Thoracic aorta (tissue), 2 donors: ENCODE results near the gene PTGR3. TPM values are rescaled to one million over a fixed set of nuclear protein-coding genes. Genes with fewer than 3 reads are reported as not detected.

Experiments used
- ATAC-seq: fragments of 150-250 bp; one replicate; pipeline ENCODE4 v1.8.0; 2017; ENCODE audit warnings: low read depth; ENCODE audit not compliant: insufficient number of reproducible peaks, low FRiP score
- DNase-seq: peaks from one replicate; pipeline ENCODE4 v3.0.0-alpha.2; 2020; ENCODE audit warnings: low spot score
- H3K27ac ChIP-seq, 2 donors: fragments of 200-600 bp; sonication (generic); 1 replicate in 1 of 2; 2 replicates in 1 of 2; pipeline ENCODE4 v1.5.1; 2016; ENCODE audit warnings: mild to moderate bottlenecking in 2 of 2, moderate library complexity in 2 of 2
- H3K27me3 ChIP-seq: fragments of 200-600 bp; sonication (generic); replicated peaks from 2 replicates; pipeline ENCODE4 v1.6.0; 2016; ENCODE audit warnings: mild to moderate bottlenecking; ENCODE audit not compliant: insufficient read depth
- H3K36me3 ChIP-seq: fragments of 200-600 bp; sonication (generic); one replicate; pipeline ENCODE4 v1.5.1; 2016
- H3K4me1 ChIP-seq, 2 donors: fragments of 200-600 bp; sonication (generic); 1 replicate in 1 of 2; 2 replicates in 1 of 2; pipeline versions ENCODE4 v1.5.1 to v1.6.0; 2016; ENCODE audit warnings: low read depth in 2 of 2, mild to moderate bottlenecking in 1 of 2; ENCODE audit not compliant: control insufficient read depth in 1 of 2
- H3K4me3 ChIP-seq: fragments of 200-600 bp; sonication (generic); 2 replicates; pipeline ENCODE4 v1.5.1; 2016; ENCODE audit warnings: mild to moderate bottlenecking
- H3K9me3 ChIP-seq: fragments of 200-600 bp; sonication (generic); 2 replicates; pipeline ENCODE4 v1.5.1; 2016
- CTCF ChIP-seq: fragments of 200-600 bp; sonication (generic); IDR thresholded peaks from one replicate; pipeline ENCODE4 v1.5.1; 2019; ENCODE audit warnings: antibody characterized with exemption
- total RNA-seq, 2 donors: library from RNA; depleted of rRNA; stranded (reverse); fragments of >200 nt; gene quantifications; one replicate each; pipeline versions ENCODE4 v1.1.0 to v1.2.3, GENCODE V29; 2016

Gene PTGR3
- total RNA-seq, 2 donors from 2014 or later: 11.2 to 21.7 TPM

DNA sequence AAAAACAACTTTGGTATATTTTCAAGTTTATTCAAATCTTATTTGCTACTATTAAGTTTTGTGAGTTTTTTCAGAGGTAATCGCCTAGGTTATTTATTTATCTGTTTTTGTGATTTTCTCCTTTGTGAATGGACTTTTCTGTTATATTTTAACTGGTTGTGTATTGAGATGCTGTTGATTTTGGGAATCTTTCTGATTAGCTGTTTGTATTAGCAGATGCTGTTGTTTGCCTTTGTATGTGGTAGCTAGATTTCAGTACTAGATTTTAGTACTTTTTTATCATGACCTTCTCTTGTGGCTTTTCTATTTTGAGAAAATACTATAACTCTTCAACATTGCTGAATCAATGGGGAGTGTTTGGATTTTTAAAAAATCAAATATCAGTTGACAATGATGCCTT, 44.1 kb upstream of the PTGR3 start:
- peaks cover 20 to 40% of the 10 kb centered on the region in 2 donors for H3K4me1 ChIP-seq

DNA sequence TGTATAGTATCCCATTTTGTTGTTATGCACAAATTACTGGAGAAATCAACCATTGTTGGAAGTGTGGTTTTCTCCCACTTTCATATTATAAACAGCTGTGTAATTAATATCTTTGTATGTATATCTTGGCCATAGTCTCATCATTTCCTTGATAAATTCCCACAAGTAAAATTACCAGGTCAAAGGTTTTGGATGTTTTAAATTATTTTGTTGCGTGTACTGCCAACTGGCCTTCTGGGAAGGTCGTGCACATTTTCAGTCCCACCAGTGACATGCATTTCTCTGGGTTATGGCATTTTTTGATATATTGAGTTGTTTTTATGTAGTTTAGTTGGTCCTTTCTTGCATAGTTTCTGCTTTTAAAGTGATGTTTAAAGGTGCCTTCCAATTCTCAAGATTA, 43.2 kb upstream of the PTGR3 start:
- no peak overlapping the region for H3K27ac ChIP-seq
- DNase-seq (no peak), ATAC-seq (no peak)
- H3K4me3 ChIP-seq: no peak overlapping the region
- H3K4me1 ChIP-seq: peaks cover 23 to 42% of the 10 kb centered on the region in 2 donors
- H3K27me3 ChIP-seq: no peaks in the 10 kb centered on the region
- no peaks in the 10 kb centered on the region for H3K36me3 ChIP-seq
- TF ChIP-seq CTCF: no peak
- H3K9me3 ChIP-seq: no peaks in the 10 kb centered on the region

More for the DNA sequence above, 44.1 kb upstream of the PTGR3 start:
- H3K9me3 ChIP-seq: no peaks in the 10 kb centered on the region
- no peaks in the 10 kb centered on the region for H3K27me3 ChIP-seq
- DNase-seq (no peak), ATAC-seq (no peak)
- no peak overlapping the region for H3K4me3 ChIP-seq
- H3K36me3 ChIP-seq: no peaks in the 10 kb centered on the region
- no peak for TF ChIP-seq CTCF
- no peak overlapping the region for H3K27ac ChIP-seq

DNA sequence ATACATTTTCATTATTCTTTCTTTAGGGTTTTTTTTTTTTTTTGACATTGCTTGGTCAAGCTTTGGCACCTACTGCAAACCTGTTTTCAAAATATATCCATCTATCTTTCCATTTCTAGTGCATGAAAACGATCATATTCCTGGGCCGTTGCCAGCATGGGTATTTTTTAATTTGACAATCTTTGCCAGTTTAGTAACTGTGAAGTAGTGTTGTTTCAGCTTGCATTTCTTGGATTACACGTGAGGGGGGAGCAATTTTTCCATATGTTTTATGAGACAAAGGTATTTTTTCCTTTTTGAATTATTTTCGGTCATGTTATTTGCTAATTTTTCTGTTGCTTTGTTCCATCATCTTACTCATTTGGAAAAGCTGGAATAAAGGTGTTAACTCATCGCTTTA, 42.5 kb upstream of the PTGR3 start:
- no peak overlapping the region for H3K4me3 ChIP-seq
- DNase-seq: no peak
- H3K36me3 ChIP-seq: no peaks in the 10 kb centered on the region
- no peaks in the 10 kb centered on the region for H3K27me3 ChIP-seq
- H3K27ac ChIP-seq: no peak overlapping the region
- TF ChIP-seq CTCF: no peak
- peaks cover 25 to 42% of the 10 kb centered on the region in 2 donors for H3K4me1 ChIP-seq
- no peak for ATAC-seq
- H3K9me3 ChIP-seq: no peaks in the 10 kb centered on the region

DNA sequence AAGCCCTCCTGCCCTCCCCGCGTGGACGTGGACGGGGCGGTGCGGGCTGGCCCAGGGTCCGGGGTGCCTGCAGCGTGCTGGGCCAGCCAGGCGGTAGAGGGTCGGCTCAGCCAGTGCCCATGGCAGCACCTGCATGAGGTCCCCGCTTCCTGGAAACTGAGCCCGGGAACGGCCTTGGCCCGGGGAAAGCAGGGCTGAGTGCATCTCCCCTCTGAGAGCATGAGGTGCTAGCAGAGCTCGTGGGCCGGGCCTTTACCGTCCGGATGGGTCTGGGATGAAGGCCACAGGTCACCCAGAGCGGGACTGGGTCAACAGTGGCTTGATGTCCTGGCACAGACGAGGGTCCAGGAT, 41.5 kb upstream of the PTGR3 start:
- DNase-seq: no peak
- TF ChIP-seq CTCF: no peak
- no peaks in the 10 kb centered on the region for H3K9me3 ChIP-seq
- no peak for ATAC-seq
- no peak overlapping the region for H3K27ac ChIP-seq
- no peak overlapping the region for H3K4me3 ChIP-seq
- peaks cover 22 to 38% of the 10 kb centered on the region in 2 donors for H3K4me1 ChIP-seq
- H3K27me3 ChIP-seq: no peaks in the 10 kb centered on the region
- no peaks in the 10 kb centered on the region for H3K36me3 ChIP-seq

DNA sequence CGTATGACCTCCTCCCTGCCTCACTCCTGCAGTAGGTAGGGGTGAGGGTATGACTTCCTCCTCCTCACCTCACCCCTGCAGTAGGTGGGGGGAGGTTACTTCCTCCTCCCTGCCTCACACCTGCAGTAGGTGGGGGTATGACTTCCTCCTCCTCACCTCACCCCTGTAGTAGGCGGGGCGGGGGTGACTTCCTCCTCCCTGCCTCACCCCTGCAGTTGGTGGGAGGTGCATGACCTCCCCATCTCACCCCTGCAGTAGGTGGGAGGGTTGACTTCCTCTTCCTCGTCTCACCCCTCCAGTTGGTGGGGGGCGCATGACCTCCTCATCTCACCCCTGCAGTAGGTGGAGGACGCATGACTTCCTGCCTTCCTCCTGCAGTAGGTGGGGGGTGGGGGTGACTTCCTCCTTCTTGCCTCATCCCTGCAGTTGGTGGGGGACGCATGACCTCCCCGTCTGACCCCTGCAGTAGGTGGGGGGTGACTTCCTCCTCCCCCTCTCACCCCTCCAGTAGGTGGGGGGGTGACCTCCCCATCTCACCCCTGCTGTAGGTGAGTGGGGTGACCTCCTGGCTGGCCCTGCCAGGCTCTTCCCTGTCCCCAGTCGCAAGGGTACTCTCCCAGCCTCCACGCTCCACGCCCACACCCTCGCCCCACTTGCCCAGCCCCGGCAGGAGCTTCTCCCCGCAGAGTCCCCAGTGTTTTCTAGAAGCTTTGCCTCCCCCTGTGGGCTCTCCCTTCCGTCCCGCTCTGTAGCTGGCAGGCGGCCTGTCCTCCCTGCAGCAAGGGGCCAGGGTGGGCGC, 40.9 kb upstream of the PTGR3 start:
- DNase-seq (no peak), ATAC-seq (no peak)
- no peaks in the 10 kb centered on the region for H3K27me3 ChIP-seq
- no peaks in the 10 kb centered on the region for H3K36me3 ChIP-seq
- no peak overlapping the region for H3K4me3 ChIP-seq
- peaks cover 22 to 38% of the 10 kb centered on the region in 2 donors for H3K4me1 ChIP-seq
- H3K9me3 ChIP-seq: no peaks in the 10 kb centered on the region
- TF ChIP-seq CTCF: no peak
- no peak overlapping the region for H3K27ac ChIP-seq
